ENCODE measurements around the gene PCNT. TPM values are rescaled to one million over a fixed set of nuclear protein-coding genes. Genes with fewer than 3 reads are reported as not detected.

PCNT gene
- total RNA-seq, 1 experiment from 2014 or later, result 34.0 TPM

DNA sequence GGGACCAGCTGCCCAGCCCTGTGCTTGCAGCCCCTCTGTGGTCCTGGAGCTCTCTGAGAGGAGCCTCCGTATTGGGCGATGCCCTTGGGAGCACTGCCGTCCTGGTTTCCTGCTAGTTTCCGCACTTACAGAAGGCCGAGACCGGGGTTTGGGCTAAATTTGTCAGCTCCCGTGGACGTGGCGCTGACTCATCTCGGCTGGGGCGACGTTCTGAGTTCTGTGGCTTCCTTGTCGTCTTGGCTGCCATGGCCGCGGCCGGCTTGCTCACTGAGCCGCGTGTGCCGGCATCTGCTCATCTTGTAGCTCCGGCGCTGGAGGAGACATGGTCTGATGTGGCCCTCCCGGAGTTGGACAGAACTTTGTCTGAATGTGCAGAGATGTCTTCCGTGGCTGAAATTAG lies 64.9 kb downstream of the PCNT start:
- TF ChIP-seq, protein P1, sequence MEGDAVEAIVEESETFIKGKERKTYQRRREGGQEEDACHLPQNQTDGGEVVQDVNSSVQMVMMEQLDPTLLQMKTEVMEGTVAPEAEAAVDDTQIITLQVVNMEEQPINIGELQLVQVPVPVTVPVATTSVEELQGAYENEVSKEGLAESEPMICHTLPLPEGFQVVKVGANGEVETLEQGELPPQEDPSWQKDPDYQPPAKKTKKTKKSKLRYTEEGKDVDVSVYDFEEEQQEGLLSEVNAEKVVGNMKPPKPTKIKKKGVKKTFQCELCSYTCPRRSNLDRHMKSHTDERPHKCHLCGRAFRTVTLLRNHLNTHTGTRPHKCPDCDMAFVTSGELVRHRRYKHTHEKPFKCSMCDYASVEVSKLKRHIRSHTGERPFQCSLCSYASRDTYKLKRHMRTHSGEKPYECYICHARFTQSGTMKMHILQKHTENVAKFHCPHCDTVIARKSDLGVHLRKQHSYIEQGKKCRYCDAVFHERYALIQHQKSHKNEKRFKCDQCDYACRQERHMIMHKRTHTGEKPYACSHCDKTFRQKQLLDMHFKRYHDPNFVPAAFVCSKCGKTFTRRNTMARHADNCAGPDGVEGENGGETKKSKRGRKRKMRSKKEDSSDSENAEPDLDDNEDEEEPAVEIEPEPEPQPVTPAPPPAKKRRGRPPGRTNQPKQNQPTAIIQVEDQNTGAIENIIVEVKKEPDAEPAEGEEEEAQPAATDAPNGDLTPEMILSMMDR (IDR thresholded peaks at IDR 0.05; ENCODE audit: unreplicated experiment), result no peak
- no peaks in the 10 kb centered on the region for H3K9me3 Mint-ChIP-seq (ENCODE audit: unreplicated experiment)
- intact Hi-C loops (cut with micrococcal nuclease), result no loop called here
- CTCF ChIA-PET, result no interaction called here
- no peak overlapping the region for H3K27ac Mint-ChIP-seq (ENCODE audit: low read depth, unreplicated experiment)
- POLR2A ChIA-PET, result no interaction called here
- no peaks in the 10 kb centered on the region for H3K4me1 Mint-ChIP-seq (ENCODE audit: insufficient read depth, unreplicated experiment)
- no peaks in the 10 kb centered on the region for H3K27me3 Mint-ChIP-seq (ENCODE audit: insufficient read depth, unreplicated experiment)
- no peak for DNase-seq (ENCODE audit: unreplicated experiment)
- H3K36me3 Mint-ChIP-seq (ENCODE audit: insufficient read depth, unreplicated experiment), result peaks cover 61% of the 10 kb centered on the region
- no peak overlapping the region for H3K4me3 Mint-ChIP-seq (ENCODE audit: unreplicated experiment)
- no TSS peak for BruUV-seq (replicated peaks)

GRCh38 chr21:46390603-46391545 lies 66.9 kb downstream of the PCNT start:
- H3K9me3 Mint-ChIP-seq (ENCODE audit: unreplicated experiment), result no peaks in the 10 kb centered on the region
- H3K27ac Mint-ChIP-seq (ENCODE audit: low read depth, unreplicated experiment), result no peak overlapping the region
- H3K27me3 Mint-ChIP-seq (ENCODE audit: insufficient read depth, unreplicated experiment), result no peaks in the 10 kb centered on the region
- no peak overlapping the region for H3K4me3 Mint-ChIP-seq (ENCODE audit: unreplicated experiment)
- POLR2A ChIA-PET, result interaction anchor here (0.7 kb wide), 1 partner anchor 31 kb away, joined by 3 read pairs; no protein-coding TSS in a partner anchor
- no TSS peak for BruUV-seq (replicated peaks)
- DNase-seq (ENCODE audit: unreplicated experiment), result no peak
- no peaks in the 10 kb centered on the region for H3K4me1 Mint-ChIP-seq (ENCODE audit: insufficient read depth, unreplicated experiment)
- intact Hi-C loops (cut with micrococcal nuclease), result no loop called here
- TF ChIP-seq, protein P1 (IDR thresholded peaks at IDR 0.05; ENCODE audit: unreplicated experiment), result no peak
- CTCF ChIA-PET, result no interaction called here
- peaks cover 67% of the 10 kb centered on the region for H3K36me3 Mint-ChIP-seq (ENCODE audit: insufficient read depth, unreplicated experiment)

DNA sequence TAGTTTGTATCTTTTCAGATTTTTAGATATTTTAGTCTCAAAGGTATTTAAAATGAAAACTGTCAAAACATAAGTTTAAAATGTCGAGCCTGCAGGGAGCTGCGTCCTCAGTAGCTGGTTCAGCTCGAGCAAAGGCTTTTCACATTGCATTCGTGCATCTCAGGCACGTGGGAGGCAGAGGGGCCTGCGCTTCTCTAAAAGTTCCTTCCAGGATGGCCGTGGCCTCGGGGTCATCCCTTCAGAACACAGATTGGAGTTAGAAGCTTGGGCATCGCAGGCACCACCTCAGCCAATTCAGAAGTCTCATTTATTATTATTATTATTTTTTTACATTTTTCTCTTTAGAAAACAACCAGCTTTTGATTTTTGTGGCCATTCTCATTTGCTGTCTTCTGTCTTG lies 67.8 kb downstream of the PCNT start:
- H3K4me1 Mint-ChIP-seq (ENCODE audit: insufficient read depth, unreplicated experiment), result no peaks in the 10 kb centered on the region
- CTCF ChIA-PET, result no interaction called here
- POLR2A ChIA-PET, result interaction anchor here (0.5 kb wide), 1 partner anchor 198 kb away, joined by 3 read pairs; no protein-coding TSS in a partner anchor
- H3K9me3 Mint-ChIP-seq (ENCODE audit: unreplicated experiment), result no peaks in the 10 kb centered on the region
- no peak for DNase-seq (ENCODE audit: unreplicated experiment)
- H3K27me3 Mint-ChIP-seq (ENCODE audit: insufficient read depth, unreplicated experiment), result no peaks in the 10 kb centered on the region
- no TSS peak for BruUV-seq (replicated peaks)
- TF ChIP-seq, protein P1 (IDR thresholded peaks at IDR 0.05; ENCODE audit: unreplicated experiment), result no peak
- H3K4me3 Mint-ChIP-seq (ENCODE audit: unreplicated experiment), result no peak overlapping the region
- H3K36me3 Mint-ChIP-seq (ENCODE audit: insufficient read depth, unreplicated experiment), result peaks cover 63% of the 10 kb centered on the region
- intact Hi-C loops (cut with micrococcal nuclease), result no loop called here
- H3K27ac Mint-ChIP-seq (ENCODE audit: low read depth, unreplicated experiment), result no peak overlapping the region

GRCh38 chr21:46392921-46393320 lies 69.0 kb downstream of the PCNT start:
- Mint-ChIP-seq H3K4me1 (ENCODE audit: insufficient read depth, unreplicated experiment) (no peaks in the 10 kb centered on the region), H3K27me3 (ENCODE audit: insufficient read depth, unreplicated experiment) (no peaks in the 10 kb centered on the region), H3K4me3 (ENCODE audit: unreplicated experiment) (no peak overlapping the region), H3K27ac (ENCODE audit: low read depth, unreplicated experiment) (no peak overlapping the region), H3K9me3 (ENCODE audit: unreplicated experiment) (no peaks in the 10 kb centered on the region), H3K36me3 (ENCODE audit: insufficient read depth, unreplicated experiment) (peaks cover 66% of the 10 kb centered on the region)
- ChIA-PET CTCF (no interaction called here), POLR2A (no interaction called here)
- TF ChIP-seq, protein P1 (IDR thresholded peaks at IDR 0.05; ENCODE audit: unreplicated experiment), result no peak
- no peak for DNase-seq (ENCODE audit: unreplicated experiment)
- no TSS peak for BruUV-seq (replicated peaks)
- intact Hi-C loops (cut with micrococcal nuclease), result no loop called here

All from MCF 10A (cell line).